GM20000 (cell line): ENCODE data around the gene ARRB1.
"Not testable (repeated sequence)": the region's sequence is repeated elsewhere in the genome, so short reads cannot be mapped to it uniquely, and the experiment has no call there.

ENCODE experiments used
- DNase-seq: peaks from one replicate; pipeline ENCODE4 v3.0.0; 2012; ENCODE audit warnings: low spot score
- CTCF ChIP-seq: IDR thresholded peaks from 2 replicates; pipeline ENCODE4 v1.5.1; 2012; ENCODE audit warnings: mild to moderate bottlenecking, control low read depth; ENCODE audit errors: extremely low read depth, missing control alignments

ARRB1 gene

GRCh38 chr11:75280227-75280701, 71.2 kb downstream of the ARRB1 start:
- TF ChIP-seq CTCF: peak; percentile 93
- peak; percentile 84 for DNase-seq

GRCh38 chr11:75279273-75279672, 72.2 kb downstream of the ARRB1 start:
- DNase-seq: no peak
- no peak for TF ChIP-seq CTCF

- no peak for TF ChIP-seq CTCF
- no peak for DNase-seq
These were observed 73.3 kb downstream of the ARRB1 start for GRCh38 chr11:75277991-75278790.

GRCh38 chr11:75277211-75277805, 74.2 kb downstream of the ARRB1 start:
- DNase-seq: no peak
- TF ChIP-seq CTCF: no peak

- no peak for TF ChIP-seq CTCF
These were observed 74.8 kb downstream of the ARRB1 start for GRCh38 chr11:75276686-75277085.

GRCh38 chr11:75276186-75276585, 75.3 kb downstream of the ARRB1 start:
- TF ChIP-seq CTCF: no peak

More at GRCh38 chr11:75276686-75277085, 74.8 kb downstream of the ARRB1 start:
- no peak for DNase-seq

GRCh38 chr11:75275581-75275980, 75.9 kb downstream of the ARRB1 start:
- DNase-seq: no peak
- no peak for TF ChIP-seq CTCF

More at GRCh38 chr11:75276186-75276585, 75.3 kb downstream of the ARRB1 start:
- DNase-seq: no peak

GRCh38 chr11:75274716-75275115, 76.7 kb downstream of the ARRB1 start:
- not testable (repeated sequence) for DNase-seq
